Fibroblast of villous mesenchyme (primary cell): Measurements from ENCODE around the gene NLRP6. TPM values are rescaled to one million over a fixed set of nuclear protein-coding genes. Genes with fewer than 3 reads are reported as not detected.
"Not testable (repeated sequence)": the region's sequence is repeated elsewhere in the genome, so short reads cannot be mapped to it uniquely, and the experiment has no call there.

Source experiments
- DNase-seq: peaks from one replicate; pipeline ENCODE4 v3.0.0-alpha.2; 2010; ENCODE audit warnings: low read depth
- H3K4me3 ChIP-seq: 2 replicates; pipeline ENCODE4 v1.5.1; 2011; ENCODE audit warnings: low read depth, mild to moderate bottlenecking, low read length
- total RNA-seq: library from RNA; depleted of rRNA; stranded (reverse); fragments of >200 nt; gene quantifications from 2 replicates; pipeline ENCODE4 v1.2.3, GENCODE V29; 2012
- TF ChIP-seq, protein P1 (sequence below): IDR thresholded peaks from 2 replicates; pipeline ENCODE4 v1.5.1; 2012; ENCODE audit warnings: low read depth, mild to moderate bottlenecking, low read length; ENCODE audit not compliant: insufficient read depth

The NLRP6 gene
- total RNA-seq, 1 donor, result not detected

DNA sequence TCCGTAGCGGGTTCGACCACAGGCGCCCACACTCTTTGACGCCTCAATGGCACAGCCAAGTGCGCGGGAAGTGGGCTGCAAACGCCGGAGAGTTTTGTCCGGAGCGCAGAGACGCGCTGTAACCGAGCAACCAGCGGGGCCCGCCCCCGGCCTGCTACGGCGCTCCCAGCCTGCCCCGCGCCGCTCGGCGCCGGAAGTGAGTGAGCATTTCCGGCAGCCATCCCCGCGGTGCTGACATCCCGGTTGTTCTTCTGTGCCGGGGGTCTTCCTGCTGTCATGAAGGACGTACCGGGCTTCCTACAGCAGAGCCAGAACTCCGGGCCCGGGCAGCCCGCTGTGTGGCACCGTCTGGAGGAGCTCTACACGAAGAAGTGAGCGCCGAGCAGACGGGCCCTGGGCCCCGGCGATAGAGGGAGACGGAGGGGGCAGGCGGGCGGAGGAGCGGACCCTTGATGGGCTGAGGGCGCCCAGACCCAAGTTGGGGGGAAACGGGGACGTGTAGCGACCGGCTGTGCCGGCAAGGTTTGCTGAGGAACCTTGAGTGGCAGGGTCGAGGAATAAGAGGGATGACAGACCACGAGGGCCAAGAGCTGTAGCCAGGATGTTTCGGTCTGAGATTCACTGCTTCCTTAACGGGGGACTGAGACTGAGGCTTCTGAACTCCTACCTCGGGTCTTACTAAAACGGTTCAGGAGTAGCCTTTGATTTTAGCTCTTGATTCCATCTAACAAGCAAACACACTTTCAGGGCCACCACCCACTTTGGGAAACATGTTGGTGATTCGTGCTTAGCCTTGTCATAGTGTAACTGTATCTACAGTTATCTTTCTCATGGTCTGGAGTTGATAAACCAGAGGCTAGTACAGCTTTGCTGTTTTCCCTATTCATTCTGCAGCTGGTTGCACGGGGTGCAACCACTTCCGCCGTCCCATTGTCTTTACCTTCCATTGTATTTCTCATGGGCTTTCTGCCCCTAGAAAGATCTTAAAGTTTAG, 41.1 kb upstream of the NLRP6 start, which contains the start of gene PSMD13:
Gene PSMD13, plus strand, starts transcription at position 203 of the 994 bp plus-strand sequence. Its CDS starts 74 bp downstream, at position 277.
- peak; percentile 80 for DNase-seq
- TF ChIP-seq, protein P1, sequence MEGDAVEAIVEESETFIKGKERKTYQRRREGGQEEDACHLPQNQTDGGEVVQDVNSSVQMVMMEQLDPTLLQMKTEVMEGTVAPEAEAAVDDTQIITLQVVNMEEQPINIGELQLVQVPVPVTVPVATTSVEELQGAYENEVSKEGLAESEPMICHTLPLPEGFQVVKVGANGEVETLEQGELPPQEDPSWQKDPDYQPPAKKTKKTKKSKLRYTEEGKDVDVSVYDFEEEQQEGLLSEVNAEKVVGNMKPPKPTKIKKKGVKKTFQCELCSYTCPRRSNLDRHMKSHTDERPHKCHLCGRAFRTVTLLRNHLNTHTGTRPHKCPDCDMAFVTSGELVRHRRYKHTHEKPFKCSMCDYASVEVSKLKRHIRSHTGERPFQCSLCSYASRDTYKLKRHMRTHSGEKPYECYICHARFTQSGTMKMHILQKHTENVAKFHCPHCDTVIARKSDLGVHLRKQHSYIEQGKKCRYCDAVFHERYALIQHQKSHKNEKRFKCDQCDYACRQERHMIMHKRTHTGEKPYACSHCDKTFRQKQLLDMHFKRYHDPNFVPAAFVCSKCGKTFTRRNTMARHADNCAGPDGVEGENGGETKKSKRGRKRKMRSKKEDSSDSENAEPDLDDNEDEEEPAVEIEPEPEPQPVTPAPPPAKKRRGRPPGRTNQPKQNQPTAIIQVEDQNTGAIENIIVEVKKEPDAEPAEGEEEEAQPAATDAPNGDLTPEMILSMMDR, result no peak

DNA sequence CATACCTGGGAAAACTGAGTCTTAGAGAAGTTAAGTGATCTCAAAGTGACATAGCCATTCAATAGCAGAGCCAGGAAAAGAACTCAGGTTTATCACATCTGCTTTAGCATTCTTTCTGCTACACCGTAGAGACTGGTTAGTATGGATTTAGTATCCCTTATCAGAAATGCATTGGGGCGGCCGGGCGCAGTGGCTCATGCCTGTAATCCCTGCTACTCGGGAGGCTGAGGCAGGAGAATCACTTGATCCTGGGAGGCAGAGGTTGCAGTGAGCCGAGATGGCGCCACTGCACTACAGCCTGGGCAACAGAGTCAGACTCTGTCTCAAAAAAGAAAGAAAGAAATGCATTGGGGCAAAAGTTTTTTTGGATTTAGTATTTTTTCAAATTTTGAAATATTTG, 39.9 kb upstream of the NLRP6 start:
- DNase-seq, H3K4me3 ChIP-seq: not testable (repeated sequence)

More for the DNA sequence above, 41.1 kb upstream of the NLRP6 start, which contains the start of gene PSMD13:
- H3K4me3 ChIP-seq, result peak within 1 kb of the TSS; percentile 99

DNA sequence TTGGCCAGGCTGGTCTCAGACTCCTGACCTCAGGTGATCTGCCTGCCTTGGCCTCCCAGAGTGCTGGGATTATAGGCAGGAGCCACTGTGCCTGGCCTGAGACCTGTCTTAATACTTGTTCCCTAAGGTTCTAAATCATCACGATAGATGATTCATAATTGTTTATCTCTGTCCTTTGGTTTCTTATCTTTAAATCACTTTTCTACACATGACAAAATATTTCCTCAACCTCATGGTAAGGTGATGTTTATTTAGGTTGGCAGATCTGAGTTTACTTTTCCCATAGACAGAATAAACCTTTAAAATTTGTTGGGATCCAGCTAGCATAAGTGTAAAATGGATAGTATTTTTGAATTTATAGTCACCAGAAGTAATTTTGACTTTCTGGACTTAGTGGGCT, 37.9 kb upstream of the NLRP6 start:
- no peak overlapping the region for H3K4me3 ChIP-seq
- DNase-seq, result no peak
- TF ChIP-seq, protein P1, result no peak

DNA sequence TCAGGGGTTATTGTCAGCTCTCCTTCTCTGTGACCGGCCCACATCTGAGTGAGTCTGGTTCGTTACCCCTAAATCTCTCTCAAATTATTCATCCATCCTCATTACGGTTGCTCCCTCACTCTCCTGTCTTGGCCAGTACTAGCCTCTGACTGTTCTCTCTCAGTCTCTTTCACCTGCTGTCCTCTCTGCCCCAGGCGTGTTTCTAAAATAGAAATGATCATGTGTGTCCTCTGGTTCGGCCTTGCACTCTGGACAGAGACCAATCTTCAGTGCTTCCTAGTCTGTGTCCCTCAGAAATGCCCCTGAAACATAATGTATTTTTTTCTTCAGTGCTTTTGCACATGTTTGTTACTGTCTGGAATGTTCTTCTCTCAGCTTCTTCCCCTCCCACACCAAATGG, 36.6 kb upstream of the NLRP6 start:
- TF ChIP-seq, protein P1, result no peak
- no peak for DNase-seq
- H3K4me3 ChIP-seq, result no peak overlapping the region

DNA sequence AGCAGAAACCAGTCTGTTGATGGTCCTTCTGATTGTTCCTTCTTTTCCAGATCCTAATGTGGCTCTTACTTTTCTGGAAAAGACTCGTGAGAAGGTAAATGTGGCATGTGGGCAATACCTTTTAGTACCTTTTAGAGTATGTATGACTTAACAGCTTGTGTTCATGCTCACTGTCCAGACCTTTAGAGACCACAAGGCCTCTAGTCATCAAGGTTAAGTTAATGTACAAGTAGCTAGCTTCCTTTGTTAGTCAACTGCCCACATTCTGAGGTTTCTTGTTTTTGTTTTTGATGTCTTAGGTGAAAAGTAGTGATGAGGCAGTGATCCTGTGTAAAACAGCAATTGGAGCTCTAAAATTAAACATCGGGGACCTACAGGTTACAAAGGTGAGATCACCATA, 33.8 kb upstream of the NLRP6 start:
- no peak for DNase-seq
- TF ChIP-seq, protein P1, result no peak
- H3K4me3 ChIP-seq, result no peak overlapping the region

DNA sequence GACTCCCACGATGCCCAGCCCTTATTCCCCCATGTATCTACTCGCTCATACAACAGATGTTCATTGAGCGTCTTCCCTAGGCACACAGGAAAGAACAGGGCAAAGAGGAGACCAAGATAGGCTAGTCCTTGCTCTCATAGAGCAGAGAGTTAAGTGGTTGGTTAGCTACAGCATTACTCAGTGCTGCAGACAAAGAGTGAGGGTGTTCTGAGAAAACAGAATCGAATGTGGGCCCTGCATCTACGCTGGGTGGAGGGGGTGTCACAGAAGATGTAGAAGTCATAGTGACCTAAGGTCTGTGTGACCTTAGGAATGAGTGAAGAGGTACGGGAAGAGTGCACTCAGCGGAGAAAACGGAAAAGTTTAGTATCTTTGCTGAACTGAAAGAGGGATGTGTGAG, 29.1 kb upstream of the NLRP6 start:
- TF ChIP-seq, protein P1, result no peak
- no peak for DNase-seq
- H3K4me3 ChIP-seq, result no peak overlapping the region

DNA sequence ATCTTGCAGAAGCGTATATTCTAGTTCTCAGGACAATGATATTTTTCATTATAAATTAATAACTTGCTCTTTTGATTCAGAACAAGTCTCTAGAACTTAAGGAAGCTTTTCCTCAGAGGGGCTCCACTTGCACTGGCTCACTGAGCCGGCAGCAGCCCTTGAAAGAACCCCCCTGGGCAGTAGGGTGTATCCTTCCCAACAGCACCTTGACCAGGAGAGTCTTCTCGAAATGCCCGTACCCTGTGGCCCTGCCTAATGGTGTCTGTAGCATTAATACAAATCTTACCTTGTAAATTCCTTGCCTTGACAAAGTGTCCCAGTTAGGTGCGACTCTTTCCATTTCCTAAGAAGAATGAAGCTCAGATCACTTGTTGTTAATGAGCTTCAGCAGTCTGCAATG, 27.9 kb upstream of the NLRP6 start:
- TF ChIP-seq, protein P1, result no peak
- no peak for DNase-seq
- no peak overlapping the region for H3K4me3 ChIP-seq
